ENCODE data around the gene SPAG9.
"Not testable (repeated sequence)": the region's sequence is repeated elsewhere in the genome, so short reads cannot be mapped to it uniquely, and the experiment has no call there.

The SPAG9 gene

DNA sequence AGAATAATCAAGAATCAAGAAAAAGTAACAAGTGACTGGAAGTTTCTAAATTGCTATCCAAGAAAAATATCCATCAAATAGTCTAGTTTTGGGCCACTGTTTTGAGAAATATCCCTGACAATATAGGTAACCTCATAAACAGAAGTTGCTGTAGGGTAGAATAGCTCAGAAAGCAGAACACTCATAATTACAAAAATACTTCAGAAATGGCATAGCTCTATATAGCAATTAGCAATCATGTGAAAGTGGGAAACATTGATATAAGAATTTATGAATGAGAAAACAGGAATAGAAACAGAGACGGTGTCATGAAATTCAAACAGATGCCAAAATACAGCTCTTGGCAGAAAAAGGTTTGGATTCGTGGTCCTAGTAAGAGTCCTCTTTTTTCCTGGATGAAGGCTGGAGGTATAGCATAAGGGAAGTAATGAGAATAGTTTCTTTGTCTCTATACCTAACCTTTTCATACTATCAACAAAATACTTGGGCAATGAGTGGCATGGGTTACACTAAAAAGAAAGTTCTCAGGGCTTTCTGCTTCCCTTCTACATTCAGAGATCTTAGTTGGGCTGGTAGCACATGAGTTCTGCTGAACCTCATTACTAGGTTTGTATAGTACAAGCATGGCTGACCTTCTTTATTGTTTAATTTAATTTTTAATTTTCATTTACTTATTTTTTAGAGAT, 33.5 kb downstream of the SPAG9 start:
- no peak for DNase-seq

DNA sequence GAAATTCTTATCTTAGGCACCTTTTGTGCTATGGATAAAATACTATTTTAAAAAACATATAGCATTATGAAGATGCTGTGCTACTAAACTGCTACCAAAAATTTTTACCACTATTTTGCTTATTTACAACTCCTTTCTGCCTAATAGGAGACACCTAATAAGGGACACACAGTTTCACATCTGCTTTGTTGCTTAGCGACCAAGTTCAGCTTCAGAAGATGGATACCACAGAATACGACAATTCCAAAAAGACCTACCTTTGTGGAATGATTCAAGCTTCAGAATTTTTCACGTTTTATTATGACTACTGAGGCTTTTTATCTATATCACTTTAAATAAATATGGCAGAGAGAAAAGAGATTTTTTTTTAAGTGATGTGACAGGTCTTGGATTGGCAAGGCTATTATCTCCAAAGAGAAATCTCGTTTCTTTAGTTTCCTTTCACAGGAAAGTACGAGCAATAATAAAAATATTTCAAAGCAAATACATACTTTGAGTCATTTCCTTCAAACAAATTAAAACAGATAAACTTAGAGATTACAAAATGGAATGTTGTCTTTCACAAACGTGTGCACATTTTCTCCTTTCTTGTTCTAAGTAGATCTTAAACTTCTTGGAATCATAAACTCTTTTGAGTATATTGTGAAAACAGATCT, 35.4 kb downstream of the SPAG9 start:
- DNase-seq, result no peak

DNA sequence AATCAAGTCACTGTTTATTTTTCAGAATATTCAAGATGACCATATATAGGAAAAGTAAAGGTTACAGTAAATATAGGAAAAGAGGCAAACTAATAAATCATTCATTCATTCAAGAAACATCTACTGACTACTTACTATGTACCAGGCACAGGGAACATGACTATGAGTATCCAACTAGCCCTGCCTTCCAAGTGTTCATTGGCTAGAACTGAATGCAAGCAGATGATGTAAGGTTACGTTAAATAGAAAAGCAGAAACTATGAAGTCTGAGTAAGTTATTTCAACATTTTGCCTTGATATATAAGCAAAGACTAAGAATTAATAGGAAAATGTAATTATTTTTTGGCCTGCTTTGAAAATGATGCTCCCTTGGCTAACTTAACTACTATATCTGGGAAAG, 36.7 kb downstream of the SPAG9 start:
- no peak for DNase-seq

DNA sequence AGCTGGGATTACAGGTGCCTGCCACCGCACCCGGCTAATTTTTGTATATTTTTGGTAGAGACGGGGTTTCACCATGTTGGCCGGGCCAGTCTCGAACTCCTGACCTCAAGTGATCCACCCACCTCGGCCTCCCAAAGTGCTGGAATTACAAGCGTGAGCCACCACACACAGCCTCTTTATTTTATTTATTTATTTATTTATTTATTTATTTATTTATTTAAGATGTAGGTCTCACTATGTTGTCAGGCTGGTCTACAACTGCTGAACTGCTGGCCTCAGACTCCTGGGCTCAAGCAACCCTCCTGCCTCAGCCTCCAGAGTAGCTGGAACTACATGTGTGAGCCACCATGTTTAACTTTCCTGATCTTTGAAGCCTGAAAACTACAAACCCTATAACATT, 37.3 kb downstream of the SPAG9 start:
- DNase-seq, result not testable (repeated sequence)

DNA sequence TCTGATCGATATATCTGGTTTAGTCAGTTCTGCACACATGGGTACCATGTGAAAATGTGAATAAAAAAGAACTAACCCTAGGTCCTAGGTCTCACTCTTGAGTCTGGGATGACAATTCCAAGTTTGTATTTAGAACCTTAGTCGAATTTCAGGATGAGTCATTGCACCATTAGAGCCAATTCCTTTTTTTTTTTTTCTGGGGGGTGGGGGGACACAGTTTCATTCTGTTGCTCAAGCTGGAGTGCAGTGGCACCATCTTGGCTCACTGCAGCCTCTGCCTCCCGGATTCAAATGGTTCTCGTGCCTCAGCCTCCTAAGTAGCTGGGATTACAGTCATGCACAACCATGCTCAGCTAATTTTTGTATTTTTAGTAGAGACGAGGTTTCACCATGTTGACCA, 41.6 kb downstream of the SPAG9 start:
- DNase-seq, result no peak

DNA sequence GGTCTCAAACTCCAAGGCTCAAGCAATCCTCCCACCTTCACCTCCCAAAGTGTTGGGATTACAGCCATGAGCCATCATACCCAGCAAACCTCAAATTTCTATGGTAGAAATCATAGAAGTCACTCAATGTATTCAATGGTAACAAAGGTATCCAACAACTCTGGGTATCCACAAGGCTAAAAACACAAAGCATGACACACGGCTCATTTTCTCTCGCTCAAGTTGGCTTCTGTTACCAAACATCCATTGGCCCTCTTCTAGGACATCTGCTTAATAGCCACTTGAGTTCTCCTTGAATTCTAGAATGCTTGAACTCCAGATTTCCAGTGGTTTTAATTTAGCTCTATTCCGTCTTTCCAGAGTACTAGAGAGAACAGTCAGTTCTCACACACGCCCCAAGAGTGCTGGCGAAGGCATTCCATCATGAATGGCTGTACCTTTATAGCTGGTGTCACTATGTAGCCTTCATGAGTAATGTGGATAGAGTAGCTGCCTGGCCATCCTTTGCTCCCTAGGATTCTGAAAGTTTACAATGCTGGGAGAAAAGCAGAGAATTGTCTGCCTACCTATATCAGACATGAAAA, 42.6 kb downstream of the SPAG9 start:
- DNase-seq, result peak; percentile 57

DNA sequence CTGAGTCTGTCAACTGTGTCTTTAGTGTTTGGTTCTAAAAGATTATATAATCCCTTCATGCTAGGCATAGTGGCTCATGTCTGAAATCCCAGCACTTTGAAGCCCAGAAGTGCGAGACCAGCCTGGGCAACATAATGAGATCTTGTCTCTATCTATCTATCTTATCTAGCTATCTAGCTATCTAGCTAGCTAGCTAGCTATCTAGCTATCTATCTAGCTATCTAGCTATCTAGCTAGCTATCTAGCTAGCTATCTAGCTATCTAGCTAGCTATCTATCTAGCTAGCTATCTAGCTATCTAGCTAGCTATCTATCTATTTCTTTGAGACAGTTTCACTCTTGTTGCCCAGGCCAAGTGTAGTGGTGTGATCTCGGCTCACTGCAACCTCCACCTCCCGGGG, 43.8 kb downstream of the SPAG9 start:
- no peak for DNase-seq

DNA sequence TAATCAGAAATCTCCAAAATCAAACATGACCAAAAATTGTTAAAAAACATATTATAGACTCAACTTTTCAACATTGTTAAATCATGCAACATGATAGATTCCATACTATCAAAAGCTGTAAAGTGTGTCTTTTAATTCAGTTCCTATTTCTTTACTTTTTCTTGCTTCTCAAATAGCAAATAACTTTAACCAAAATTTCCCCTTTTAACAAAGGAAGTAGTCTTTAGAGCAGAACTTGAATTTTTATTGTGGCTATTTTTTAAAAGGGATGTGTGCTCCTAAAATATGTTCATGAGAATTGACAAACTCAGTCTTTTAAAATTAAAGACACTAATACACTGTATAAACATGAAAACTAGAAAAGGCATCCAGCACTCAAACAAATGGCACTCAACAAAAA, 49.1 kb downstream of the SPAG9 start:
- DNase-seq, result no peak

DNA sequence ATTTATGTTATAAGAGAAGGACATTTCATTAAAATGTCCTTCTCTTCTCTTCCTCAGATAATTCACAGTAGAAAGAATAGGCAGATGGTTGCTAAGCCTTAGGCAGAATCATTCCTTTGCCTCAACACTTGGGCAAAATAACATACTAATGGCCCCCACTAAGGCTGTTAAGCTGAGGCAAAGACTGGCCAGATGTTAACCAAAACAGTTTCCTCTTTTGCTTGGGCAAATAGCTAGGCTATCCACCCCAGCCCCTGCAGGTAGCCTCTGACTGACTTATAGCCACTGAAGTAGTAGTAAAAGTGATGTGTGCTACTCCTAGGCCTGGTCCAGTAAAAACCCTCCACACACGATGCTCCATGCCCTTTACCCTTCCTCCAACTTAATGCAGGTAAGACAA, 55.2 kb downstream of the SPAG9 start:
- no peak for DNase-seq

DNA sequence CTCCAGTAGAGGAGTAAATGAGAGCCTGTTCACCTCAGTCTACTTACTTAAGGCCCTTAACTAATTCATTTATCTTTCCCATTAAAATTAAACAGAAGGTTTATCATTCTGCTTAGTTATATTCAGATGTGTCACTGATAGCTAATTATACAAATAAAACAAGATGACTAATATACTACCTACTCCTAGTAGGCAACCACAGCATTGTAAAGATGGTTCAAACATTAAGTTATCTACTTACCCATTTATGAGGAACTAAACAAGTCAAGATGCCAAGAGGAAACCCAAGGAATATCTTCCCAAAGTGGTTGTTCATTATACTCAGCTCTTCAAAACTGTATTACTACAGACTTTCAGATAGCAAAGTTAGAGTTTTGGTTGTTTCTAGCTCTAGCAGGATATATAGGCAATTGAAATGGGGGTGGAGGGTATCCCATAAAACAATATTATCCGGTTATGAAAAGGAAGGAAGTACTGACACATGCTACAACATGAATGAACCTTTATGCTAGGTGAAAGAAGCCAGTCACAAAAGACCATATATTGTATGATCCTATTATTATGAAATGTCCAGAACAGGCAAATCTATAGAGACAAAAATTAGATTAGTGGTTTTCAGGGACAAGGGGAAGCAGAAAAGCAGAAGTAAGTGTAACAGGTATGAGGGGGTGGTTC, 56.5 kb downstream of the SPAG9 start:
- no peak for DNase-seq

DNA sequence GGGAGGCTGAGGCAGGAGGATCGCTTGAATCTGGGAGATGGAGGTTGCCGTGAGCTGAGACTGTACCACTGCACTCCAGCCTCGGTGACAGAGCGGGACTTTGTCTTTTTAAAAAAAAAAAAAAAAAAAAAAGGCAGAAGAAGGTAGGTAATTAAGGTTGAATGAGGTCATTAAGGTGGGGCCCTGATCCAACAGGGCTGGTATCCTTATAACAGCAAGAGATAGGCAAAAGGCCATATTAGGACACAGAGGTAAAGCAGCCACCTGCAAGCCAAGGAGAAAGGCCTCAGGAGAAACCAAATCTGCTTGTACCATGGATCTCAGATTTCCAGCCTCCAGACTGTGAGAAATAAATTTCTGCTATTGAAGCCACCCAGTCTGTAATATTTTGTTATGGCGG, 60.3 kb downstream of the SPAG9 start:
- no peak for DNase-seq

DNA sequence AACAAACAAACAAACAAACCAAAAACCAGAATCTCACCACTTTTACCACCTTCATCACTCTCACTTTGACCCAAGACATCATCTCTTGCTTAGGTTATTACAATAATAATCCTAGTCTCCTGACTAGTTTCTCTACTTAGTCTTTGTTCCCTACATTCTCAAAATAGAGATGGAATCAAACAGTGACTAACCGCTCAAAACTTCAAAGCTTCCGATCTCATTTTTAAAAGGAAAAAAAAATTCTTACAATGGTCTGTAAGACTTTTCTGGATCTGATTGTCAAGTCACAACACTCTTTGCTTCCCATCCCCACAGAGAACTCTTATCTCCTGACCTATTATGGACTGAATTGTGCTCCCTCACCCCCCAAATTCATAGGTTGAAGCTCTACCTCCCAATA, 60.9 kb downstream of the SPAG9 start:
- no peak for DNase-seq

DNA sequence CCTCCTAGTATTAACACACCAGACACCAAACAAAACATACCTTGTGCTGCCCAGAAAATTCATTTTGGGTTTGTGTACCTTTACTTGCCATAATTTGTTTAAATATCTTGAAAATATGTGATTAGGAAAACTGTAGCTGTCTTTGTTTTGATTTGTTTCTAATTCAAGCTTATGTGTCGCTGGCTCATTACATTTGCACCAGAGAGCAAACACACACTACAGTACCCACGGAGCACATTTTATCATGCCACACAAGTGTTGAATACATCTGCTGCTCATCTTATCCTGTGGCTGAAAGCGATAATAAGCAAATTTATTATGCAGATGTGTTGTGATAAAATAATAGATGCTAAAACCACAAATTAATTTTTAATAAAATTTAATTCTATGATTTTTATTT, 63.1 kb downstream of the SPAG9 start:
- no peak for DNase-seq

DNA sequence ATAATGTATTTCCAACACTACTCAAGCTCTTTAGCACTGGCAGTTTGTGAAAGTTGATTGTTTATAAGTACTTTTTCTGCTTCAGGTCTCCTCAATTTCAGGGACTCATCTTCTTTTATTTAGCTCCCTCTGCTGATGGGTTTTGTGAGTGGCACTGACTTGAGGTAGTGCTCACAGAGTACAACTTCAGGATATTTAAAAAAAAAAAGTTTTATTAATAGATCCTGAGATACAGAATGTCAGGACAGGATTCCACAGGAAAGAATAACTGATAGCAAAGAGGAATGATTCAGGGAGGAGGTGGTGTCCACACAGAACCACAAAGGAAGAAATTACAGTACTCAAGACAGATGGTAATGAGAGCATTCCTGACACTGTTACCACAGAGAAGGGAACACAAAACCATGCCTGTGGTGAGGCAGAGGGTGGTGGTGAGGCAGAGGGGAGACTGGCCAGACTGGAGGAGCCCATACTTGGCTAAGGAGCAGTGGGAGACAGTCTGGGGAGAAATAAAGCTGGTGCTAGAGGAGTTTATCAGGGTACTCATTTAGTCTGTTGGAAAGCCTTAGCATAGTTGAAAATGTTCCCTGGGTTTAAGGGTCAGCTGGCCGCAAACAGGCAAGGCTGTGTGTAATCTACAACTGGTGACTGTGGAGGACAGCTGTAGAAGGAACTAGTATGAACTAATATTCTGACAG, 63.7 kb downstream of the SPAG9 start:
- peak; percentile 37 for DNase-seq

DNA sequence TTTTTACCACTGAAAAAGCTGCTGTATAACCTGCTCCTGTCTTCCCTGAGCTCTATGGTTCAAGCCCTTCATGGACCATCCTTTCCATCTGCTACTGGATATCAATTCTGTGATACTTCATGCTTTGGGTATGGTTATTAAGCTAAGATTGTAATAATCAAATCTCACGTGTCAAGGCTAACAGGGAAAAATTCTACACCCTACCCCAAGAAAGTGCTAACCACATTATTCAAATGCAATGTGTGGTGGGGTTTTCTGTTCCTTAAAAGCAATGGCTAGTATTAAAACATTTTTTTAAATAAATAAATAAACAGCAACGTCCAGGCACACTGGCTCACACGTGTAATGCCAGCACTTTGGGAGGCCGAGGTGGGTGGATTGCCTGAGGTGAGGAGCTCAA, 65.9 kb downstream of the SPAG9 start:
- no peak for DNase-seq

DNA sequence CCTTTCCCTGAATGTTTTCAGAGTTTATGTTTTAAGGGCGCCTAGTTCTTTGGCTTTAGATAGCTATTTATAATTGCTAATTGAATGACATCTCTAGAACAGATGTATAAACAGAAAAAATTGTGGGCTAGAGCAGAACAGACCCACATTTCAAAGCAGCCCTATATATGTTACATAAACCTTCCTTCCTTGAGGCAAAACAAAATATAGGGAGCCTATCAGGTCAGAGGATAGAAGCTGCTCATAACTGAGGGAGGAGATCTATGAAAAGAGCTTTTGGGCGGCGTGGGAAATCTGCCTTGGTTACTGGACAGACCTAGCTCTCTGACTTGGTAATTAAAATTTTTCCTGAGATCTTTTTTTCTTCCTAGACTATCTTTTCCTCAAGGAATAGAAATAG, 68.4 kb downstream of the SPAG9 start:
- no peak for DNase-seq

DNA sequence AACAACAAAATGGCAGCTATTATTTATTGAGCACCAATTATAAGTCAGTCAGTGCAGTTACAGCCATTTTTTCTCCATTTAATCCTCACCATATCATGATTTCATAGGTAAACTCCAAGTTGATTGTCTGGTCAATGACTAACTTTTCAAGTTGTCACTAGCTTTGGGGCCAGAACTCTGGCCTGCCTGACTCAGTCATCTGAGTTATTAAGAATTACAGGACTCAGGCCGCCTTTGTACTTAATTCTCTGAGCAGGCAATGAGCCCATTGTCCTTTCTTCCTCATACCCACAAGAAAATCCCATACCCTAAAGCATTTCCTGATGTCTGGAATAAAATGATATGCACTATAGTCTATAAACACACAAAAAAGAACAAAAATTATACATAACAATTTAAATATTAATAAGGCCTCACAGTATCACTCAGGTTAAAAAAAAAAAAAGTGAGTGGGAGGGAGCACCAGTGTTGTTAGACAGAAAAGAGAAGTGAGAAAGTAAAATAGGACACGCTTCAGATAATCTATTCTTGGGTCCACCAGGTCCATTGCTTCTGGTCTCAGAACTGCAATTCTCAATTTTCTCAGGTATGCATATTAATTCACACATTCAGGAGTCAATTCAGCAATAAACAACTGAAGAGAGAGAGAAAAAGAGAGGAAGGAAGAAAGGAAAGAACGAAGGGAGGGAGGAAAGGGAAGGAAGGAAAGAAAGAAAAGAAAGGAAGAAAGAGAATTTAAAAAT, 70.2 kb downstream of the SPAG9 start:
- no peak for DNase-seq

DNA sequence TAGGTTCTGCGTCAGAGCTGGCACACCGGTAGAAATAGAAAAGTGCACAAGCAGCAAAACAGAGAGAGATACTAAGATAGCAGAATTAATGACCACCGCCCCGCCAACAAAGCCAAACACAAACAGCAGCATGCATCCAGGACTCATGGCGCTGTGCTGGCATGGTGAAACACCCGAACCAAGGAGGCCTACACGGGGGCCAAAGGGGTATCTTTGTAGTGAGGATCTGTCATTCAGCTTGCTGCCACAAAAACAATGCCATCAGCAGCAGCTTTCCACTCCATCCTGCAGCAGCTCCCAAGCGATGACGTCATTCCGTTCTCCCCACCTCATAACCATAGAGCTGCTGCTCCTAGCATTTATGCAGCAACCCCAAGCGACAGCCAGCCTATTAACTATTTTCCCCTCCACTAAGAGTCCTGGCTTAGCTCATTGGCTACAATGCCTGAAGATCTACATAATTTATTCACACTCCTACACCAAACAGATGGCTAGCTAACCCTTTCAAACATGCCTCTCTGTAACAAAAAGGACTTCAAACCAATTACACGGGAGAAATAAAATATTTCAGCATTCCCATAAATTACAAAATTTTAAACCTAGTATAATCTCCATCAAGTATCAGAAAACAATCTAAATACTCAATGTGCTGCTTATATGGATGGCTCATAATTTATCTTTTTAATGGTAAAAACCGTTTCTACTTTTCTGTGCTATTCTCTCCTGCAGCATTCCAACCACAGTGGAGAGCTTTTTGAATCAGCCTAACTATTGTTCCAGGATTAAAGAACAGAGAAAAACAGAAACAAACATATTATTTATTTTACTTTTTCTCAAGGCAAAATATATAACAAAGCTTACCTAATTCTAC, 73.9 kb downstream of the SPAG9 start:
- peak; percentile 99 for DNase-seq

DNA sequence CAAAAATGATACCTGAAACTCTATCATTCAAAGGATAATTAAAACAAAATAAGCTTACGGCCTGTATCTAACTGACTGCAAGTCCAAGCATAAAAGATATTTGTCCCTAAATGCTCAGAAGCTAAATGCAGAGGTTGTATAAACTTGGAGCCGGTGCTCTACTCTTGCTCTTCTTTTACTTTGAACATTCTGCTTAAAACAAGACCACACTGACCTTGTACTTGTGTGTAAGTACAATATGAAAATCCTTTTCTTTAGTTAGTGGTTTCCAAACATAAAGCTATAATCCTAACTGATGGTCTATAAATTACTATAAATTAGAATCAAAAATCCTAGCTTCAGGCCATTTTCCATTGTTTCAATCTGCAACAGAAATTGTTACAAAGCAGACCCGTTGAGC, 74.6 kb downstream of the SPAG9 start:
- no peak for DNase-seq

DNA sequence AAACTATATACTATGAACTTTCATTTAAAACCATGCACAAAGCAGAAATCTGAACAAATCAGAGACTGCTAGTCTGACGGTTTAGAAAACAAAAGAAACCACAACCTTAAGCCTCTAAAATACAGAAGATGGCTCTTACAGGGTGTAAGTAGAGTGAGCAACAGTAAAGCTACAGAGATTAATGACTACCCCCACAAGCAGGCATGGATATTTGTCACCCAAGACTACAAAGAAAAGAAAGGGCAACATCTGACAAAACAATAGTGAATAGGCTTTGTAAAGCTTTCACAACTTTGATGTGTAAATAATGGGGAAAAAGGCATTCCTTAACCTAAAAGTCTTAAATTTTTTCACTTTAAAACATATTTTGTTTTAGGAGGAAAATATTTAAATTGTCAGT, 75.0 kb downstream of the SPAG9 start:
- DNase-seq, result peak; percentile 33

DNA sequence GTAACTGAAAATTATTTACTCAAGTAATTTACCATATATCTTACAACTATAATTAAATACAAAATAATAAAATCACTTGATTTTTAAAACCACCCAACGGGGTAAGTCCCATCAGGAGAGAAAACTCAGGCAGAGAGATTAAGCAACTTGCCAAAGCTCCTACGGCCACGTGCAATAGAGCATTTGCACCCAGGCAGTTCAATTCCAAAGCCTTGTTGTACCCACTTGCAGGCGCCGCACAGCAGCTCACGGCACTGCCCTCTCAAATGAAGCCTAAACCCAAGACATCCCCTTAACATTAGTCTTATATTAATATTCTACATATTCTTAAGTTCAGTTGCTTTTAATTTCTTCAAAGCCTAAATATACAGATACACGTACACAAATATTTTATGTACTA, 75.7 kb downstream of the SPAG9 start:
- DNase-seq, result peak; percentile 55

DNA sequence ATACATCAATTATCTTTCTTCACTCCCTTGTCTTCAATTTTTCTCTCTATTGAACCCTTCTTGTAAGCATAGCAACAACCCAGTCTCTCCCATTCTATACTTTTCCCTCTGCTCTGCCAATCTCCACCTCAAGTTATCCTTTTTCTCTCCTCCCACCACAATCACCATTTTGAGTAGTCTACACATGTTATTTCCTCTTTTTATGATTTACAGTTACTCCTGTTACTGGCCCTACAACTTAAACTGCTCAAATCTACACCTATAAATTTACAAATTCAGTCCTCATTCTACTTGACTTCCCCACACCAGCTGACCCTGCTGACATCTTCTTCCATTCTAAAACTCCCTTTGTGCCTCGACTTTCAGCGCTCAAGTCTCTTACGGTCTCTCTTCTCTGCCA, 84.6 kb downstream of the SPAG9 start:
- no peak for DNase-seq
